ENCODE data around the gene RNF222.

GRCh38 chr17:8435245-8436168, 37.9 kb upstream of the RNF222 start, which contains the start of gene NDEL1:
- TF ChIP-seq POLR2AphosphoS5 (IDR thresholded peaks at IDR 0.05; ENCODE audit: borderline replicate concordance, low read depth, low read length) (peak; percentile 90), EZH2 (IDR thresholded peaks at IDR 0.05) (no peak)
